Central memory CD8-positive, alpha-beta T cell (primary cell): ENCODE data around the gene ACSM6.

Experiments used
- ATAC-seq: fragments of 150-1000 bp; cut with Tn5 transposase; replicated peaks from 2 replicates; pipeline ENCODE4 v1.10.0; 2022; ENCODE audit warnings: mild to moderate bottlenecking, moderate FRiP score, moderate number of reproducible peaks; ENCODE audit not compliant: poor library complexity, severe bottlenecking; ENCODE audit errors: extremely low read depth
- DNase-seq, 2 donors: peaks; one replicate each; pipeline ENCODE4 v3.0.0; 2021; ENCODE audit warnings: low spot score in 2 of 2
- H3K27ac Mint-ChIP-seq: one replicate; pipeline ENCODE4 v1.8.0; 2022; ENCODE audit warnings: low read depth, mild to moderate bottlenecking, moderate library complexity, mixed read lengths
- H3K27me3 Mint-ChIP-seq: one replicate; pipeline ENCODE4 v1.8.0; 2022; ENCODE audit warnings: mixed read lengths
- H3K36me3 Mint-ChIP-seq: one replicate; pipeline ENCODE4 v1.8.0; 2022; ENCODE audit warnings: mild to moderate bottlenecking, moderate library complexity, mixed read lengths; ENCODE audit not compliant: insufficient read depth
- H3K4me1 Mint-ChIP-seq: one replicate; pipeline ENCODE4 v1.8.0; 2022; ENCODE audit warnings: mixed read lengths
- H3K4me3 Mint-ChIP-seq: one replicate; pipeline ENCODE4 v1.8.0; 2022; ENCODE audit warnings: mild to moderate bottlenecking, moderate library complexity, mixed read lengths
- H3K9me3 Mint-ChIP-seq: one replicate; pipeline ENCODE4 v1.8.0; 2022; ENCODE audit warnings: mixed read lengths

ACSM6 gene

DNA sequence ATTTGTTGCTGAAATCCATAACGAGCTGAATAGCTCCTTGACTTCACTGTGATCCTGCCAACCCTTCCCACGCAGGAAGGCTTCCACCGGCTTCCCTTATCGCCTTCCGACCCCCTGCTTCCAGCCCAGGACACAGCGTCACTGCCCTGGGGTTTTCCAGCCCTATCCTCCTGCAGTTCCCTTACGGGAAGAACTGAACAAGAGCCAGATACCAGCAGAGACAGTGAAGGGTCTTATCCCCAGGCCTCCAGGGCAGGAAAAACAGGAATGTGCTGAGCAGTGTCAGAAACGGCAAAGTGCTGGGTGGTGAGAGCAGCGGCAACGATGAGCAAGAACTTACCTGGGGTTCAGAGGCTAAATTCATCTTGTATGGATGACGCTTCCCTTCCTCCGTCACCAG is 74.4 kb downstream of the ACSM6 start:
- Mint-ChIP-seq H3K9me3 (no peaks in the 10 kb centered on the region), H3K36me3 (peaks cover 4% of the 10 kb centered on the region), H3K4me1 (peaks cover 6% of the 10 kb centered on the region), H3K27me3 (no peaks in the 10 kb centered on the region), H3K4me3 (no peak overlapping the region), H3K27ac (no peak overlapping the region)
- ATAC-seq: no peak
- no peak for DNase-seq

DNA sequence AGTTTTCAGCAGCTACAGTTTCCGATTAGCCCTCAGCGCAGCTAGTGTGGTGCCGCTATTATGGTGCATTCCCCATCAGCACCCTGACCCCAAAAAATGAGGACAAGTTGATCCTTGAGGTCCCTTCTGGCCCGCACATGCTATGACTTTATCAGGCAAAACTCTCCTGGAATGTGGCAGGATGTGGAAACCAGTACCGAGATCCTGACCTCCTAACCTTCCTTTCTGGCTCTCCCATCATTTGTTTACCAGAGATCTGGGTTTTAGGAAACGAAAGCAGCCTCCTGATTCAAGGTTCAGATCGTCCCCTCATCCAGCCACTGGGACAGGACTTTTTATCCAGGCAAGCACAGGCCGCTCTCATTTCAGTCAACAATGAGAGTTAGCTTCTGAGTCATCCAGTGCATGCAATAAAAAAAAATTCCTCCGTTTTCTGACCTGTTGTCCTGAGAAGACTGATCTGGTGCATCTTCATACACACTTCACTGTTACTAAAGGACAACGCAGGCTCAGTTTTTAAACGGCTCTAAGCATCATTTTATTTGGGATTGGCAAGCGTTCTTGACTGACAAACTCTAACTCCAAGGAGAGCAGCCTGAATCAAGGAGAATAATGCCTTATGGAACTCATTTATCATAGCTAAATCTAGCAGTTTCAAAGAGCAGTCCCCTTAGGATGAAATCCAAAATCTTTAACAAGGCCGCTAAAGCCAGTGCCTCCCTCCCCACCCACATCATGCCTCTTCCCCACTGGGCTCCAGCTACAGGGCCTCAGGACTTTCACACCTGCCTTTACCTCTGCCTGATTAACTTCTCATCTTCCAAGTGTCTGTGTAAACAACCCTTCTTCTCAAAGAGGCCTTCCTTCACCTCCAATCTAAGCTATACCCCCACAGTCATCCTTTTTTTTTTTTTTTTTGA is 79.6 kb downstream of the ACSM6 start:
- H3K4me3 Mint-ChIP-seq: no peak overlapping the region

DNA sequence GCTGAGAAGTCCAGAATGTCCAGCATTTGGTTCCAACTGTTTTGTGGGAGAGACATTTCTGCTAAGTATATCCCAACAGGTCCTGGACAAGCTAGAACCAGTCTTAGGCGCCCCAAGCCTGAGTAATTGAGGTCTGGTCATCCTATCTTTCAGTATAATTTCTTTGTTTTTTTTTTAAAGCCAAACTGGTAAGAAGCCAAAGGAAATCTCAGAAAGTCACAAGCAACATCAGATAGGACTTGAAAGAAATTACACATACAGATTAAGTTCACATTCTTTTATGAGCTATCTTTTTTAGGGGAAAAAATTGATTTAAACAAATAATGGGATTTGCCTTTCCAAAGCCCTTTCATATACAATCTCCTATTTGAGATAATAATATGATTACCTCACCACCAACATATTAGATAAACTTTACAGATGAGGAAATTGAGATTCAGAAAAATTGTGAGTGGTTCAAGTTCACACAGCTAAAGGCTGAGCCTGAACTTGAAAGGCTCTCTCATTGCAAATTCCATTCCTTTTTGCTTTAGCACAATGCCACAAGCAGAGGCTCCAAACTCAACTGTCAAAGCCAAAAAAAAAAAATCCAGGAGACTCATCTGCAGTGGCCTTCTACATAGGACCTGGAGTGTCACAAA is 81.8 kb downstream of the ACSM6 start:
- H3K27me3 Mint-ChIP-seq: no peaks in the 10 kb centered on the region
- H3K27ac Mint-ChIP-seq: no peak overlapping the region
- no peaks in the 10 kb centered on the region for H3K4me1 Mint-ChIP-seq
- DNase-seq (no peak), ATAC-seq (no peak)
- peaks cover under 1% of the 10 kb centered on the region for H3K36me3 Mint-ChIP-seq
- H3K9me3 Mint-ChIP-seq: no peaks in the 10 kb centered on the region
- no peak overlapping the region for H3K4me3 Mint-ChIP-seq

More for the DNA sequence above, 79.6 kb downstream of the ACSM6 start:
- H3K27me3 Mint-ChIP-seq: no peaks in the 10 kb centered on the region
- H3K4me1 Mint-ChIP-seq: no peaks in the 10 kb centered on the region
- DNase-seq (no peak), ATAC-seq (no peak)
- peaks cover 2% of the 10 kb centered on the region for H3K36me3 Mint-ChIP-seq
- H3K27ac Mint-ChIP-seq: no peak overlapping the region
- H3K9me3 Mint-ChIP-seq: no peaks in the 10 kb centered on the region

DNA sequence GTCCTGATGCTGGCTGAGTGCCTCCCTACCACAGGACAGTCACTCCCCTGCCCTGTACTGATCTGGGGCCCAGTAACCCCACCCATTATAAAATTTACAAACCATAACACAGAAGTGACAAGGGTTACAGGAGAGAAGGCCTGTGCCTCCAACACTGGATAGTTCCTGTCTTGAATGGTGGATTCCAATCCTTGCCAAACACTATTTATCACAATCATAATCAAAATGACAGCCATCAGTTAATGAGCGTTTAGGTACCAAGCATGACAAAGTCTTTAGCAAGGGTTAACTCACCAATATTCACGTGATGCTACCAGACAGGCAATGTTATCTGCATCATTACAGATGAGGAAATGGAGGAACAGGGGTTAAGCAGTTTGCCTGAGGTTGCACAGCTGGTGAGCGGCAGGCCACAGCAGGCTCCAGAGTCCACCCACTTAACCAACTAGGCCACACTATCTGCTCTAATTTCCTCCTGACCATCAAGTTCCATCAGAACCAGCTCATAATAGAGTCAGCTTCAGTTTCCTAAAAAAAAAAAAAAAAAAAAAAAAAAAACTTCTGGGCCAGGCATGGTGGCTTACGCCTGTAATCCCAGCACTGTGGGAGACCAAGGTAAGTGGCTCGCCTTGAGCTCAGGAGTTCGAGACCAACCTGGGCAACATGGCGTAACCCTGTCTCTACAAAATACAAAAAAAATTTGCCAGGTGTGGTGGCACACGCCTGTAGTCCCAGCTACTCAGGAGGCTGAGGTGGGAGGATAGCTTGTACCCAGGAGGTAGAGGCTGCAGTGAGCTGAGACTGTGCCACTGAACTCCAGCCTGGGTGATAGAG is 82.5 kb downstream of the ACSM6 start:
- no peaks in the 10 kb centered on the region for H3K9me3 Mint-ChIP-seq
- no peaks in the 10 kb centered on the region for H3K4me1 Mint-ChIP-seq
- H3K36me3 Mint-ChIP-seq: peaks cover 1% of the 10 kb centered on the region
- no peak overlapping the region for H3K4me3 Mint-ChIP-seq
- no peaks in the 10 kb centered on the region for H3K27me3 Mint-ChIP-seq
- no peak for ATAC-seq
- no peak for DNase-seq
- H3K27ac Mint-ChIP-seq: no peak overlapping the region

DNA sequence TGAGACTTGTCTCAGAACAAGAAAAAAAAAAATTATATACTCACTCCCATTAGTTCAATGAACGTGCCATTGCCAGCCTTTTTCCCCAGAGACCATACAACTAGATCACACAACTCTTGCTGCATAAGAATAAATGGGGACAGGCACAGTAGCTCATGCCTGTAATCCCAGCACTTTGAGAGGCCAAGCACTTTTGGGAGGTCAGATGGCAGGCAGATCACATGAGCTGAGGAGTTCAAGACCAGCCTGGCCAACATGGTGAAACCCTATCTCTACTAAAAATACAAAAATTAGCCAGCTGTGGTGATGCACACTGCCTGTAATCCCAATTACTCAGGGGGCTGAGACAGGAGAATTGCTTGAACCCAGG is 83.1 kb downstream of the ACSM6 start:
- Mint-ChIP-seq H3K9me3 (no peaks in the 10 kb centered on the region), H3K27me3 (no peaks in the 10 kb centered on the region), H3K27ac (no peak overlapping the region), H3K4me1 (no peaks in the 10 kb centered on the region), H3K4me3 (no peak overlapping the region), H3K36me3 (peaks cover 2% of the 10 kb centered on the region)
- DNase-seq: no peak
- ATAC-seq: no peak

DNA sequence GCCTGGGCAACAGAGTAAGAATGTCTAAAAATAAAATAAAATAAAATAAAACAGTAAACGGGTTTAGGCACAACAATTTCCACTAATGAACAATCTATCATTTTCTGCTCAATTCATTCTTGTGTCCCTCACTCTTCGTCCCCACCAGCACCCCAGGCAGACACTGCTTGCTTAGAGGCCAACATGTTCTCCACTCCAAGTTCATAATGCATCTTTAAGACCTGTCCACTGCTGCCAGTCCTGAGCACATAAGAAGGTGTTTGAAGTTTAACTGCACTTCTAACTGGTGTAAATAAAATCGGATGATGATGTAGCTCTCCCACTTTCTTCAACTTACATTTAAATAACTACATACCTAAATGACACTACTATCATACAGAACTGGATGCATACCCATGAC is 83.6 kb downstream of the ACSM6 start:
- no peak for DNase-seq
- no peaks in the 10 kb centered on the region for H3K9me3 Mint-ChIP-seq
- H3K4me3 Mint-ChIP-seq: no peak overlapping the region
- no peaks in the 10 kb centered on the region for H3K4me1 Mint-ChIP-seq
- H3K27ac Mint-ChIP-seq: no peak overlapping the region
- H3K36me3 Mint-ChIP-seq: peaks cover 2% of the 10 kb centered on the region
- no peak for ATAC-seq
- H3K27me3 Mint-ChIP-seq: no peaks in the 10 kb centered on the region
